Activated naive CD8-positive, alpha-beta T cell treated with anti-CD3 and anti-CD28 coated beads, Interleukin-2, amount 50 U/mL, for 16 hours (primary cell): ENCODE data around the gene PLN.

Experiments used
- DNase-seq: peaks from one replicate; pipeline ENCODE4 v3.0.0-alpha.2; 2020; ENCODE audit warnings: low read depth, low spot score

PLN gene

DNA sequence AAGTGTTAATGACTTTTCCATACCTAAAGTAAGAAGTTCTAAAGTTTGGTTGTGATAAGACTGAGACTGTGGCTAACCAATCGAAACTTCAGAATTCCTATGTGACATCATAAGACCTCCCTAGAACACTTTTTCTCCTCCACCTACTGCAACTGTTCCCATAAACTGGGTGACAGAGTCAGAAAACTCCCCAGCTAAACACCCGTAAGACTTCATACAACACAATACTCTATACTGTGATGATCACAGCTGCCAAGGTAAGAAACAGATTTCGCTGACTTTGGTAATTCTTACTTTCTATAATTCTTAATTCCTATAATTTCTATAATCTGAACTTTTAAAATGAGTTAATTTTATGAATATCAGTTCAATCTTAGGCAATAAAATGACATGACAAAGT is at the start of gene PLN:
PLN (plus strand) TSS at position 161 of the 400 bp plus-strand sequence. CDS start 10,626 bp downstream, outside the sequence.
- no peak for DNase-seq

DNA sequence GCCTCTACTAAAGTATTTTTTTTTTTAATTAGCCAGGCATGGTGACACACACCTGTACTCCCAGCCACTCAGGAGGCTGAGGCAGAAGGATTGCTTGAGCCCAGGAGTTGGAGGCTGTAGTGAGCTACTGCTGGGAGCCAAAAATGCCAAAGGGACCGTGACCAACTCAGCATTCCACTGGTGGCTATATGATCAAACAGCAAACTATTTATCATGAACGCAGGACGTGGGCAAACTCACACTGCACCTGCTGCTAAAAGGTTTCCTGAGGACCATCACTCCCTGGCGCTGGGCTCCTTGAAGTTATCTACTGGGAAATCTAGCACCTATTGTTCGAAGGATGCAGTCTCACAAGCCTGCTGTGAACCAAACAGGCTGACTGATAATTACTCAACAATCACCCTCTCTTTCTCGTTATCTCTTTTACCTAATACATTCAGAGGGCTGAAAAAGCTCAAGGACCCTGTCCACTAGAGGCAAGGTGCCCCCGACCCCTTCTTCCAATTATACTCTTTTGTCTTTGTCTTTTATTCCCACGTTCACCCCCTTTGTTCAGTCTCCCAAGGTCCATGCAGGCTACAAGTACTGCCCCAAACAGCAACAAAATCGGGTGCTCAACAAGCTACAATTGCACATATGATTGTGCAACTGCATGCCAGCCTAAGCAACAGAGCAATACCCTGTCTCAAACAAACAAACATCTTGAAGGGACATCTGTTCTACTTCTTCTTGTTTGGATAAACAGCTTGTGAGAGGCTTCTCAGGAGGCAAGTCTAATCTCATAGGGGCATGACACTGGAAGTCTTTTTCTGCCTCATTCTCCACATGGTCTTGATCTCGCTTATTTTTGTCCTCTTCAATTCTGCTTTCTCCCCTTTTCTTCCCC is 47.7 kb upstream of the PLN start:
- DNase-seq: no peak

DNA sequence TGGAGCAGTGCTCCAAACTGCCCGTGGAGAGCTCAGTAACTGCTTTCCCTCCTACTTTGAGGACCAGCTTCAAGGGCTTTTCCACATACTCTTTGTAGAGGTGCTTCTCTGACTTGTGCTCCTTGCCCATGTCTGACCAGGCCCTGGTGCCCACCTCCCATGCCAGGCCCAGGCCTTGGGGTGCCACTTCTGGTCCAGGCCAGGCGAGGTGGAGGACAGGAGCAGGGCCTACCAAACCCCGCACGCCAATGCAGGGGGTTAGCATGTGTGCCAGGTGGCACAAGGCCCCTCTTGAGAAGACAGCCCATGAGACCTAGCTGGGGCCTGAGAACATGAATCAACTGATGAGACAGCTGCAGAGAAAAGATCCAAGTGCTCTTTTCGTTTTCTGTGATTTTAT is 47.0 kb upstream of the PLN start:
- no peak for DNase-seq

DNA sequence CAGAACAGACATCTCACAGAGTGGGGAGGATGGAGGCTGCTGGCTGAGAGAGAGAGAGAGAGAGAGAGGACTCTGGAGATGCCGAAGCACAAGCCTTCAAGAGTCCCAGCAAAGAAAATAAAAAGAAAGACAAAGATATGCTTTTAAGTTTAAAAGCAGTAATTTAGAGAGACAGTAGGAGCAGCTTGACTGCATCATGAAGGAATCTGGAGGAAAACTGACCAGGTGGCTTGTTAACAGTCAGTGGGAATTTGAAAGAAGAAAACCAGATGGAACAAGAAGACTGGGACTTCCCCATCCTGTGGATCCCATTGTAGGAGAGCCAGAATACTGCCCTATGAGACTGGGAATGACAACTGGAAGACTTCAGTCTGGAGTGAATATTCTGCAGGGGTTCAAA is 46.3 kb upstream of the PLN start:
- DNase-seq: no peak

DNA sequence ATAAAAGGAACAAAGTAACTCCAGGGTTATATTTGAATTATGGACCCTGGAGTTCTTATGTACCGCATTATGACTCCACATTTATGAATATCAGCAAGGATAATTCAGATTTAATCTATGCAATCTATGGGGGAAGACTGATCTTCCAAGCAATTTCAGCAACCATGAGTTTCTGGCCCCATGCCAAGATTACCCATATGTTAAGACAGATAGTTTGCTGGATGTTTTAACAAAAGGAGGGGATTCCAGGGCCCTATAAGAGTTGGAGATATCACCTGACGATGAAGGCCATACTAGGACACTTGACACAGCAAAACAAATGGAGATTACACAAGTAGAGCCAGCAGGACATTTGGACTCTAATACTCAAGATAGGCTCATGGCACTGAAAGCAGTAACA is 45.9 kb upstream of the PLN start:
- DNase-seq: no peak

DNA sequence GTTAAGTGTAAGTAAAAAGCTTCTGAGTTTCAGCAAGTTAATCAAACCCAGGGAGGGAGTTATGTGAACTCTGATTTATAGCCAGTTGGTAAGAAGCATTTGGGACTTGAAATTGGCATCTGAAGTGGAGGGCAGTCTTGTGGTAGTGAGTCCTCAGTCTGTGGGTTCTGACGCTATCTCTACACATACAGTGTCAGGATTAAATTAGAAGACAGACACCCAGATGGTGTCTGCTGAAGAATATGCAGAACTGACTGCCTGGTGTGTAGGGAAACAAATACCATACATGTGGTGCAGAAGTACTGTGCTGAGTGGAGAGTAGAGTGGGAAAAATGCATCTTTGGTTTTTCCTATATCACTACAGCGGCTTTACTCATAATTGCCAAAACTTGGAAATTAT is 43.5 kb upstream of the PLN start:
- no peak for DNase-seq

DNA sequence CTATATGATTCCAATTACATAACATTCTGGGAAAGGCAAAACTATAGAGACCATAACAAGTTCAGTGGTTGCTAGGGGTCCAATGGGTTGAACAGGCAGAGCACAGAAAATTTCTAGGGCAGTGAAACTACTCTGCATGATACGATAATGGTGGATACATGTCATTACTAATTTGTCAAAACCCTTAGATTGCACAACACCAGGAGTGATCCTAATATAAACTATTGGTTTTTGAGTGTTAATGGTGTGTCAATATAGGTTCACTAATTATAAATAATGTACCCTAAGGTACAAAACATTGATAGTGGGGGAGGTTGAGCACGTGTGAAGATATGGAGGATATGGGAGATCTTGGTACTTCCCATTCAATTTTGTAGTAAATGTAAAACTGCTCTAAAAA is 42.4 kb upstream of the PLN start:
- no peak for DNase-seq

DNA sequence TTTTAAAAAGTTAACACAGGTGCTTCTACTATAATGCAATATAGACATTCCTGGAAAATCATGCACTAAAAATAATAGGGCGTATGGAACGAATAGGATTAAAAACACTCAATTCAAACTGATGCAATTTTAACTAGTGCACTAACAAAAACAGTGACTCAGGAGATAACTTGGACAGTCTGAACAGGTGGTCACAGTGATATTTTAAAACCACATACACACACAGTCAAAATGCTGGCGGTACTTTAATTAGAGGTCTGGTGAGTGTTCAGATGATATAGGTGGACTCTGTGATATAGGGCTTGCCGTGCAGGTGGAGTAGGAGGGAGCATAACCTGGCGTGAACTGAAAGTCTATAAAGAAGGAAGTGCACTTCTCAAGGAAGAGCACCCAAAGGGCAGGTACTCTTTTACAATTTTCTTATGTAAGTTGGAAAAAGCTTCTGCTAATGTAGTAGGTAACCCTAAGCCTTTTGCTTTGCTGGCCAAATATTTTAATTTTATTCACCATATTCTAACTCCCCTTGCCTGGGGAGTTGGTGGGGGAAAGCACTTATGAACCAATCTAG is 41.9 kb upstream of the PLN start:
- no peak for DNase-seq

GRCh38 chr6:118507636-118508035 is 40.5 kb upstream of the PLN start:
- DNase-seq: no peak

DNA sequence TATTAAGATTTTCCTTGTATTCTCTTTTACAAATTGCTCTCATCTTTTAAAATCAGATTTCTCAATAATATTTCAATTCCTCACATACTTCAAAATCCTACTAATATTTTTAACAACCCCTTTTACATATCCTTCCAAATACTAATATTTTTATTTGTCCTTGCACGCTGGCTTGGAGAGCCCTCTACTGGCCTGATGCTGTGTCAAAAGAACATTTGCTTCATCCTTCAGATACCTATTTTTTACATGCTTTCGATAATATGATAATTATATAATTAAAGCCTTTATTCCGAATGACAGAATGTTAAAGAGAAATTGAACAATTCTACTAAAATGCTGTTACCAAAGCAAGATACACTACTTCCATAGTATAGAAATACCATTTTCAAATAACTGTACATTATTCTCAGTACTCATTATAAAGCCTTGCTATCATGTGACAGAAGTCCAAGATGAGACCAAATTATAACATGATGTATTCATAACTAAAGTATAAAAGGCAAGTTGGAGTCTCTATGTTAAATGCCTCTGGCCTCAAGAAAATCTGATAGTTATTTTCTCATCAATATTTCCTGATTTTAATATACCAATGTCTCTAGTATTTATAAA is 39.0 kb upstream of the PLN start:
- no peak for DNase-seq

DNA sequence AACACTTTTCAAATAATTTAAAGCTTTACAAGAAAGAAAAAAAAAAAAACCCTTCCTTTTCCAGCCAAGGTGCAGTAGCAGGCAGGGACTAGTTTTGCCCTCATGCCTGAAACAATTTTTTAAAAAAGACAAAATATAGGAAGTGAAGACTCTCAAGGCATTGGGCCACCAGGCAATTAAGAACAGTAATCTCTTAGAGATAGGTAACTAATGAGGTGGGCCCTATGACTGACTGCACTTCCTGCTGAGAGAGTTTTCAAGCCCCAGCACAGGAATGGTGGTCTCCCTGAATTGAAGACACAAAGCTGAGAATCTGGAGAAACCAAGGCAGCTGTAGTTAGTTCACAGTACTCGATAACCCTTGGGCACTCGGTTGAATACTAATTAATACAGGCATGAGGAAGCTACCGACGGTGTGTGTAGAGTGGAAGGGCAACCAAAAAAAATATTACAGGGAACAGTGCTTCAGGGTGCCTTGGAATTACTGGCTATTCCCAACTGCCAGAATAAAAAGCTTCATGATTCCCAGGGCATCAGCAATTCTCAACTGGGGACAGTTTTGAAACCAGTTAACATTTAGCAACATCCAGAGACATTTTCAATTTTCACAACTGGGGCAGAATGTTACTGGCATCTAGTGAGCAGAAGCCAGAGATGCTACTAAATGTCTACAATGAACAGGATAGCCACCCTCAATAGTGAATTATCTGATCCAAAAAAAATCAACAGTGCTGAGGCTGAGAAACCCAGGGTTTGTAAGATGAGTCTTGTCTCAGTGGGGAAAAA is 36.0 kb upstream of the PLN start:
- no peak for DNase-seq

GRCh38 chr6:118514689-118515088 is 33.4 kb upstream of the PLN start:
- no peak for DNase-seq

- DNase-seq: no peak
Measured at GRCh38 chr6:118522422-118522821, 25.7 kb upstream of the PLN start.

GRCh38 chr6:118523216-118523615 is 24.9 kb upstream of the PLN start:
- no peak for DNase-seq

GRCh38 chr6:118524686-118525085 is 23.4 kb upstream of the PLN start:
- DNase-seq: no peak

- no peak for DNase-seq
Measured at GRCh38 chr6:118525913-118526780, 21.9 kb upstream of the PLN start.

GRCh38 chr6:118528129-118528528 is 20.0 kb upstream of the PLN start:
- DNase-seq: no peak

GRCh38 chr6:118529756-118530155 is 18.3 kb upstream of the PLN start:
- DNase-seq: no peak

DNA sequence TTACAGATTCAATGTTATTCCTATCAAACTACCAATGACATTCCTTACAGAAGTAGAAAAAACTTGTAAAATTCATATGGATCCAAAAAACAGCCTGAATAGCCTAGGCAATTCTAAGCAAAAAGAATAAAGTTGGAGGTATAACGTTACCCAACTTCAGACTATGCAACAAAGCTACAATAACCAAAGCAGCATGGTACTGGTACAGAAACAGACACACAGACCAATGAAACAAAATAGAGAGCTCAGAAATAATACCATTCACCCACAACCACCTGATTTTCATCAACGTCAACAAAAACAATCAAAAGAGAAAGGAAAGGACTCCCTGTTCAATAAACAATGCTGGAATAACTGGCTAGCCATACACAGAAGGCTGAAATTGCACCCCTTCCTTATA is 17.2 kb upstream of the PLN start:
- no peak for DNase-seq

- no peak for DNase-seq
Measured at GRCh38 chr6:118535176-118535844, 12.8 kb upstream of the PLN start.

DNA sequence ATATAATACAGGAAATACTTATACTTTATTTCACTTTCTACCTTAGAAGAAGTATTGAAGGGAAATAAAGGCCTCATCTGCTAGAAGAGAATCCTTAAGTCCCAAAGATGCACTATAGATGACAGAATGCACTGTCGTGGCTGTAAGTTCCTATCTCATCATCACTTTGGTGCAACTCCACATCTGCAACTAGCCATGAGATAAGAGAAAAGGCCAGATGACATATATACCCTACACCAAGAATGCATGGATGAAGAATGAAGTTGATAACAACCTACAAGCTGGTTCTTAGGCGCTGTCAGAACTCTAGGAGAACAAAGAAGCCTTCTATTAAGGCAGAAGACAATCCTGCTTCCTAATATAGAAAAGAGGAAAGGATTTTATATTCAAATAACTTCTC is 11.6 kb upstream of the PLN start:
- DNase-seq: no peak
